Measurements from ENCODE around the gene PRR5. TPM values are rescaled to one million over a fixed set of nuclear protein-coding genes. Genes with fewer than 3 reads are reported as not detected.

Gene PRR5
- total and polyA plus RNA-seq, 2 of the 13 experiments (the other 11 are each of a cell fraction or from before 2014, with no cell fraction given) = 11.6 to 27.5 TPM

DNA sequence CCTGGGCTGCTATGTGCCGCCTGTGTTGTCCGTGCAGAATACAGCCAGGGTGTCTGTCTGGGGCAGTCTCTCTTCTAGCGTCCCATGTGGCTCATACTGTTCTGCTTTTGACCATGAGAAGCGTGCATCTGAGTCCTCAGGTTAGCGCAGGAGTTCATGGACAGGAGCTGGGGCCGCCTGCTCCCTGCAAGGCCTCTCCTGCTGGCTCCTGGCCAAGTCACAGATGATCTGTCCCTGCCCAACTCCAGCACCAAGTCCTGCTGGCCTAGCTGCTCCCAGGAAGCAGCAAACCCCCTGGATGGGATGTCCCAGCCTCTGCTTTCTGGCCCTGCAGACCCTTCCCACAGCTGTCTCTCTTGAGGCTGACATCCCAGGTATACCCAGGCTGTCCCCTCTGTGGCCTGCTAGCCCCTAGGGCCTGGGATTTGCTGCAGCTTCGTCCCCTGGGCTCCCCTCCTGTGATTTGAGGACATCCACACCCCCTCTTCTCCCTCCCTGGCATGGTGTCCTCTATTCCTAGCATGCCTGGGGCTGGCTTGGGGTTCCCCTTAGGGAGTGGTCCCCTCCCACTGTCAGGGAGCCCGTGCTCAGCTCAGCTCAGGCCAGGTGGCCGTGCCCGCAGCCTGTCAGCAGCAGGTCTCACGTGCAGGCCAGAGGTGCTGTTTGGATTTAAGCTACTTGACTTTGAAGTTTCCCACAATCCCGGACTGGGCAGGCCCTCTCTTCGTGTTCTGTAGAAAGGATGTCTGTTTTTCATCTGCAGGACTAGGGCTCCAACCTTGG is 17.8 kb downstream of the PRR5 start (continued):
- TF ChIP-seq, protein P1, sequence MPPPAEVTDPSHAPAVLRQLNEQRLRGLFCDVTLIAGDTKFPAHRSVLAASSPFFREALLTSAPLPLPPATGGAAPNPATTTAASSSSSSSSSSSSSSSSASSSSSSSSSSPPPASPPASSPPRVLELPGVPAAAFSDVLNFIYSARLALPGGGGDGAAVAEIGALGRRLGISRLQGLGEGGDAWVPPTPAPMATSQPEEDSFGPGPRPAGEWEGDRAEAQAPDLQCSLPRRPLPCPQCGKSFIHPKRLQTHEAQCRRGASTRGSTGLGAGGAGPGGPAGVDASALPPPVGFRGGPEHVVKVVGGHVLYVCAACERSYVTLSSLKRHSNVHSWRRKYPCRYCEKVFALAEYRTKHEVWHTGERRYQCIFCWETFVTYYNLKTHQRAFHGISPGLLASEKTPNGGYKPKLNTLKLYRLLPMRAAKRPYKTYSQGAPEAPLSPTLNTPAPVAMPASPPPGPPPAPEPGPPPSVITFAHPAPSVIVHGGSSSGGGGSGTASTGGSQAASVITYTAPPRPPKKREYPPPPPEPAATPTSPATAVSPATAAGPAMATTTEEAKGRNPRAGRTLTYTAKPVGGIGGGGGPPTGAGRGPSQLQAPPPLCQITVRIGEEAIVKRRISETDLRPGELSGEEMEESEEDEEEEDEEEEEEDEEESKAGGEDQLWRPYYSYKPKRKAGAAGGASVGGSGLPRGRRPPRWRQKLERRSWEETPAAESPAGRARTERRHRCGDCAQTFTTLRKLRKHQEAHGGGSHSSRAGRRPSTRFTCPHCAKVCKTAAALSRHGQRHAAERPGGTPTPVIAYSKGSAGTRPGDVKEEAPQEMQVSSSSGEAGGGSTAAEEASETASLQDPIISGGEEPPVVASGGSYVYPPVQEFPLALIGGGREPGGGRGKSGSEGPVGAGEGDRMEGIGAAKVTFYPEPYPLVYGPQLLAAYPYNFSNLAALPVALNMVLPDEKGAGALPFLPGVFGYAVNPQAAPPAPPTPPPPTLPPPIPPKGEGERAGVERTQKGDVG (CRISPR knock-in tag; IDR thresholded peaks at IDR 0.05; ENCODE audit: borderline replicate concordance) = 0 out of 2 replicates have a peak, but pooled peaks have one; percentile 35
- TF ChIP-seq STAT6 (CRISPR knock-in tag; IDR thresholded peaks at IDR 0.05; ENCODE audit: borderline replicate concordance) (no peak), ZNF609 (CRISPR knock-in tag; IDR thresholded peaks at IDR 0.05; ENCODE audit: borderline replicate concordance) (no peak), ZBTB38 (CRISPR knock-in tag; IDR thresholded peaks at IDR 0.05) (peak; percentile 80)
- TF ChIP-seq, protein P2, sequence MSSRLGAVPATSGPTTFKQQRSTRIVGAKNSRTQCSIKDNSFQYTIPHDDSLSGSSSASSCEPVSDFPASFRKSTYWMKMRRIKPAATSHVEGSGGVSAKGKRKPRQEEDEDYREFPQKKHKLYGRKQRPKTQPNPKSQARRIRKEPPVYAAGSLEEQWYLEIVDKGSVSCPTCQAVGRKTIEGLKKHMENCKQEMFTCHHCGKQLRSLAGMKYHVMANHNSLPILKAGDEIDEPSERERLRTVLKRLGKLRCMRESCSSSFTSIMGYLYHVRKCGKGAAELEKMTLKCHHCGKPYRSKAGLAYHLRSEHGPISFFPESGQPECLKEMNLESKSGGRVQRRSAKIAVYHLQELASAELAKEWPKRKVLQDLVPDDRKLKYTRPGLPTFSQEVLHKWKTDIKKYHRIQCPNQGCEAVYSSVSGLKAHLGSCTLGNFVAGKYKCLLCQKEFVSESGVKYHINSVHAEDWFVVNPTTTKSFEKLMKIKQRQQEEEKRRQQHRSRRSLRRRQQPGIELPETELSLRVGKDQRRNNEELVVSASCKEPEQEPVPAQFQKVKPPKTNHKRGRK (CRISPR knock-in tag; IDR thresholded peaks at IDR 0.05) = no peak
